Tibial nerve (tissue), 4 donors: ENCODE data around the gene FAM151B.

Experiments
- CTCF ChIP-seq, 5 experiments: fragments of 200-600 bp in 3 of 5; fragments of 450-650 bp in 2 of 5; sonication (generic) in 3 of 5; IDR thresholded peaks; one replicate each; pipeline ENCODE4 v1.5.1; 2016 to 2019; ENCODE audit warnings: antibody characterized with exemption in 5 of 5, mild to moderate bottlenecking in 3 of 5, moderate library complexity in 2 of 5
- EP300 ChIP-seq, 2 donors: sonication (generic); formaldehyde crosslinking; IDR thresholded peaks; one replicate each; pipeline ENCODE4 v1.6.1; 2017; ENCODE audit warnings: antibody characterized with exemption in 2 of 2, mild to moderate bottlenecking in 1 of 2
- POLR2A ChIP-seq, 2 donors: fragments of 450-650 bp; IDR thresholded peaks; one replicate each; pipeline ENCODE4 v1.6.1; 2017; ENCODE audit warnings: antibody characterized with exemption in 2 of 2, mild to moderate bottlenecking in 2 of 2, moderate library complexity in 2 of 2

GRCh38 chr5:80508844-80509243 lies 20.9 kb downstream of the FAM151B start:
- TF ChIP-seq POLR2A (IDR thresholded peaks at IDR 0.05) (no peak), CTCF (IDR thresholded peaks at IDR 0.05) (no peak), EP300 (IDR thresholded peaks at IDR 0.05) (no peak)
